Osteocyte (in vitro differentiated cells): ENCODE results near the gene LIPG. TPM values are rescaled to one million over a fixed set of nuclear protein-coding genes. Genes with fewer than 3 reads are reported as not detected.
"Not testable (repeated sequence)": the region's sequence is repeated elsewhere in the genome, so short reads cannot be mapped to it uniquely, and the experiment has no call there.

Source experiments
- DNase-seq: peaks from one replicate; pipeline ENCODE4 v3.0.0; 2021; ENCODE audit warnings: mixed read lengths; ENCODE audit not compliant: unreplicated experiment; ENCODE audit errors: extremely low spot score
- H3K27ac Mint-ChIP-seq: one replicate; pipeline ENCODE4 v1.8.0; 2021; ENCODE audit warnings: mild to moderate bottlenecking, mixed read lengths; ENCODE audit not compliant: unreplicated experiment
- H3K27me3 Mint-ChIP-seq: one replicate; pipeline ENCODE4 v1.8.0; 2021; ENCODE audit warnings: mixed read lengths; ENCODE audit not compliant: unreplicated experiment
- H3K36me3 Mint-ChIP-seq: one replicate; pipeline ENCODE4 v1.8.0; 2021; ENCODE audit warnings: mixed read lengths; ENCODE audit not compliant: unreplicated experiment
- H3K4me1 Mint-ChIP-seq: one replicate; pipeline ENCODE4 v1.8.0; 2021; ENCODE audit warnings: mixed read lengths; ENCODE audit not compliant: unreplicated experiment
- H3K4me3 Mint-ChIP-seq: one replicate; pipeline ENCODE4 v1.8.0; 2021; ENCODE audit warnings: mild to moderate bottlenecking, moderate library complexity, mixed read lengths; ENCODE audit not compliant: unreplicated experiment
- H3K9me3 Mint-ChIP-seq: one replicate; pipeline ENCODE4 v1.8.0; 2021; ENCODE audit warnings: mixed read lengths; ENCODE audit not compliant: unreplicated experiment
- total RNA-seq: library from RNA; stranded (reverse); gene quantifications from 2 replicates; pipeline ENCODE4 v1.2.1, GENCODE V29; 2021
- TF ChIP-seq, protein P1 (sequence below): fragments of 200-600 bp; sonication (generic); IDR thresholded peaks from 2 replicates; pipeline ENCODE4 v1.5.0; 2021; ENCODE audit warnings: antibody characterized with exemption, mild to moderate bottlenecking, moderate library complexity

LIPG gene
- total RNA-seq, 1 donor from 2014 or later = not detected

DNA sequence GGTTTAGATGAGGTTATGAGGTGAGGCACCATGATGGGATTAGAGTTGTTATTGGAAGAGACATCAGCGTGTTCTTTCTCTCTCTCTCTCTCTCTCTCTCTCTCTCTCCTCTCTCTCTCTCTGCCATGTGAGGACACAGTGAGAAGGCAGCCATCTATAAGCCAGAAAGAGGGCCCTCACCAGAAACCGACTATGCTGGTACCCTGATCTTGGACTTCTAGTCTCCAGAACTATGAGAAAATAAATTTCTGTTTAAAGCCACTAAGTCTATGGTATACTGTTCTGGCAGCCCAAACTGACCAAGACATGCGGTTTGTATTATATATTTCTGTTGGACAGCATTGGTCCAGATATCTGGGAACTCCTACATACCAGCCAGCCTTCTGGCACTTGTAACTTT is 3.5 kb upstream of the LIPG start:
- H3K36me3 Mint-ChIP-seq = no peaks in the 10 kb centered on the region
- H3K27me3 Mint-ChIP-seq = peaks cover 76% of the 10 kb centered on the region
- TF ChIP-seq, protein P1, sequence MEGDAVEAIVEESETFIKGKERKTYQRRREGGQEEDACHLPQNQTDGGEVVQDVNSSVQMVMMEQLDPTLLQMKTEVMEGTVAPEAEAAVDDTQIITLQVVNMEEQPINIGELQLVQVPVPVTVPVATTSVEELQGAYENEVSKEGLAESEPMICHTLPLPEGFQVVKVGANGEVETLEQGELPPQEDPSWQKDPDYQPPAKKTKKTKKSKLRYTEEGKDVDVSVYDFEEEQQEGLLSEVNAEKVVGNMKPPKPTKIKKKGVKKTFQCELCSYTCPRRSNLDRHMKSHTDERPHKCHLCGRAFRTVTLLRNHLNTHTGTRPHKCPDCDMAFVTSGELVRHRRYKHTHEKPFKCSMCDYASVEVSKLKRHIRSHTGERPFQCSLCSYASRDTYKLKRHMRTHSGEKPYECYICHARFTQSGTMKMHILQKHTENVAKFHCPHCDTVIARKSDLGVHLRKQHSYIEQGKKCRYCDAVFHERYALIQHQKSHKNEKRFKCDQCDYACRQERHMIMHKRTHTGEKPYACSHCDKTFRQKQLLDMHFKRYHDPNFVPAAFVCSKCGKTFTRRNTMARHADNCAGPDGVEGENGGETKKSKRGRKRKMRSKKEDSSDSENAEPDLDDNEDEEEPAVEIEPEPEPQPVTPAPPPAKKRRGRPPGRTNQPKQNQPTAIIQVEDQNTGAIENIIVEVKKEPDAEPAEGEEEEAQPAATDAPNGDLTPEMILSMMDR = no peak
- no peak for DNase-seq
- H3K4me1 Mint-ChIP-seq = peaks cover 20% of the 10 kb centered on the region
- H3K9me3 Mint-ChIP-seq = peaks cover under 1% of the 10 kb centered on the region
- no peak overlapping the region for H3K4me3 Mint-ChIP-seq
- no peak overlapping the region for H3K27ac Mint-ChIP-seq

DNA sequence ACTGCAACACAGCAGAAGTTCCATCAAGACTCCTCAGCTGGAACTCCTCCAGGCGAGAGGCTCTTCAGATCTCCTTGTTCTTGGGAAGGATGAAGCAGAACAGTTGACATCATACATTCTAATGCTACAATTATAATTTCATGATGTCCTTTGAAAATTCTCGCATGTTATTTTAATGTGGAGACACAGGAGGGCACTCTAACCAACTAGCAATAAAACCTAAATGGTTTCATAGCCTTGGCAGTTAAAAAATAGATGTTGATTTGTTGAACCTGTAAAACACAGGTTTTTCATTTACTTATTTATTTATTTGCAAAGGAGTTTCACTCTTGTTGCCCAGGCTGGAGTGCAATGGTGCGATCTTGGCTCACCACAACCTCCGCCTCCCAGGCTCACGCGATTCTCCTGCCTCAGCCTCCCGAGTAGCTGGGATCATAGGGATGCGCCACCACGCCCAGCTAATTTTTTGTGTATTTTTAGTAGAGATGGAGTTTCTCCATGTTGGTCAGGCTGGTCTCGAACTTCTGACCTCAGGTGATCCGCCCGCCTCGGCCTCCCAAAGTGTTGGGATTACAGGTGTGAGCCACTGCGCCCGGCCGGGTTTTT is 2.4 kb upstream of the LIPG start:
- H3K4me3 Mint-ChIP-seq, H3K27ac Mint-ChIP-seq, H3K36me3 Mint-ChIP-seq, H3K9me3 Mint-ChIP-seq, DNase-seq: not testable (repeated sequence)
- H3K4me1 Mint-ChIP-seq = peaks cover 20% of the 10 kb centered on the region
- H3K27me3 Mint-ChIP-seq = peaks cover 78% of the 10 kb centered on the region
- TF ChIP-seq, protein P1 = peak; percentile 66

DNA sequence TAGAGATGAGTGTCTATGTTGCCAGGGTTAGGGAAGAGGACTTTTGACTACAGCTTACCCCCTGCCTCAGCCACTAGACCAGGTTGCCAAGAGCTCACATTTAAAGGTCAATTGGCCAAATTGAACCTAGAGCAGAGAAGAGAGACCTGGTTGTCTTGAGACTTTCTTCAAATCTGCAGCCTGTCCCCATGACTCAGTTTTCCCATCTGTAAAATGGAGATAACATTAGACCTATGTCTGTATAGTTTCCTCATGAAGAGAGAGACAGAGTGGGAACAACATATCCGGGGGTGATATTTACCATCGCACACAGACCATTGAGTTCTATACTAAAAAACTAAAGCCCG is 1.6 kb upstream of the LIPG start:
- DNase-seq = no peak
- no peak overlapping the region for H3K27ac Mint-ChIP-seq
- H3K27me3 Mint-ChIP-seq = peaks cover 80% of the 10 kb centered on the region
- H3K9me3 Mint-ChIP-seq = no peaks in the 10 kb centered on the region
- TF ChIP-seq, protein P1 = no peak
- no peaks in the 10 kb centered on the region for H3K36me3 Mint-ChIP-seq
- no peak overlapping the region for H3K4me3 Mint-ChIP-seq
- H3K4me1 Mint-ChIP-seq = peaks cover 20% of the 10 kb centered on the region

DNA sequence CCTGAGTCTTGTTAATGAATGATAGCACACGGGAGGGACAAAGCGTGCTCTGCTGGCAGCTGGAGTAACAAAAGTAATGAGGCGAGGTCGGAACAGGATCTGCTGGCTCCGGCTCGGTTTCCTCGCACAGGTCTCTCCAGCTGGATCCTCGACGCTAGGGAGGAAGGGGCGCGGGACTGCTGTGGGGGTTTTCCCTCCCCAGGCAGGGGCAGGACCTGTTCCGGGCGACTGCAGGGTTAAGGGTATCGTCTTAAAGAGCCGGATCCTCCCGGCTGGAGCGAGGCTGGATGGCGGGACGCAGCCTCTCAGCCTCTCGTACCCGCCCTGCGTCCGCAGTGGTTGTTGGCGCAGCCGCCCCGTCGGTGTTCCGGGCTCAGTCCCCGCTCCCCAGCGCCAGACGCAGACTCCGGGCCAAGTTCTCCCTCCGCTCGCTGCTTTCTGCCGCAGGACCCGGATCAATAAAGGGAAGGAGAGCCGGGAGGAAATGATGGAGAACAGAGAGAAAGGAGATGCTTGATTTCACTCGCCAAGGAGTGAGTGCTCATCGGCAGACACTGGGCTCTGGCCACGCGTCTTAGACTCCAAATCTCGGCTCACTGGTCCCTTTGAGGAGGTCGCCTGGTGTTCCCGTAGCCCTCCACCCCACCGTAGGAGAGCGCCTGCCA is 1.1 kb upstream of the LIPG start:
- TF ChIP-seq, protein P1 = no peak
- peak overlapping the region; percentile 70 for H3K4me3 Mint-ChIP-seq
- no peaks in the 10 kb centered on the region for H3K36me3 Mint-ChIP-seq
- DNase-seq = no peak
- H3K4me1 Mint-ChIP-seq = peaks cover 20% of the 10 kb centered on the region
- no peak overlapping the region for H3K27ac Mint-ChIP-seq
- peaks cover 82% of the 10 kb centered on the region for H3K27me3 Mint-ChIP-seq
- H3K9me3 Mint-ChIP-seq = no peaks in the 10 kb centered on the region

DNA sequence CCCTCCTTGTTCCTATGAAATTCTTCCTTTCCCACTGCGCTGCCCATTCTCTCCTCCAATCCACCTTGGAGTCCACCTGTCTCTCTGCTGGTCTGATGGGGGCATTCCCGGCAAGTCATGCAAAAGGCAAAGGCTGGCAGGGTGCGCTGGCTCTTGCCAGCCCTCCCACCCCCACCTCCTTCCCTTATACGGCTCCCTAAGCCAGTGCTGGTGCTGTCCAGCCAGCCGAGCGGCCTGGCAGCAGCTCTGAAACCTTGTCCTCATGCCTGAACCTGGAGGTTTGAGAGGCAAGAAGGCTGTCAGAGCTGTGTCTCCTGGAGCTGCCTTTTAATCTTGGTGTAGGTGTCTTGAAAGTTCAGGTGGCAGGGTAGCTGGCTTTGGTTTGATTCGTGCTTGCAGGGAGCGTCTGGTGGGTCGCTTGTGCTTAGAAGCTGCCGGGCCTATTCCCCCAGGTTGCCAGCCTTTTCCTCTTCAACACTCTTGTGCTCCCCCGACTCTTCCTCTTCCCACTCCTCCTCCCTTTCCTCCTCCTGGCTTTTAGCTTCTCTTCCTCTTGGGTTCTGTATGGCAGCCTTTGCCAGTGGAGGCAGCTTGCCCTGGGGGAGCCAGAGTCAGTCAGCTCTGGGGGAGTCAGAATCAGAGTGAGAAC is 748 bp downstream of the LIPG start:
- H3K27me3 Mint-ChIP-seq = peaks cover 89% of the 10 kb centered on the region

More for the DNA sequence above, 748 bp downstream of the LIPG start:
- Mint-ChIP-seq H3K9me3 (no peaks in the 10 kb centered on the region), H3K36me3 (no peaks in the 10 kb centered on the region), H3K4me3 (peak overlapping the region; percentile 70), H3K27ac (no peak overlapping the region), H3K4me1 (peaks cover 20% of the 10 kb centered on the region)
- TF ChIP-seq, protein P1 = no peak
- DNase-seq = no peak
